ENCODE results near the gene PPHLN1.
A peak's percentile ranks its signal among the peaks of the same experiment; 100 is the strongest.

PPHLN1 gene

DNA sequence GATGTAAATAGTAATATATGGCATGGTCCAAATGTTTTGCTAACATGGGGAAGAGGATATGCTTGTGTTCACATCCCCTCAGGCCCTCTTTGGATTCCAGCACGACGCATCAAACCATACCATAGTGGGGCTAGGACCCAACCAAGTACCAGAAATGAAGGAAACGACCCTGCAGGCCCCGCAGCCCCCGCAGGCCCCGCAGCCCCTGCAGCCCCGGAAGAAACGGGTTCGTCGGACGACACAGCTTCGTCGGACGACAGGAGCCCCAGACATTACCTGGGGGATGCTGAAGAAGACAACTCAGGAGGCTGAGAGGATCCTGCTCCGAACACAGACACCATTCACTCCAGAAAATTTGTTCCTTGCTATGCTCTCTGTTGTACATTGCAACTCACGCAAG lies 119.9 kb downstream of the PPHLN1 start:
- DNase-seq: no peak

DNA sequence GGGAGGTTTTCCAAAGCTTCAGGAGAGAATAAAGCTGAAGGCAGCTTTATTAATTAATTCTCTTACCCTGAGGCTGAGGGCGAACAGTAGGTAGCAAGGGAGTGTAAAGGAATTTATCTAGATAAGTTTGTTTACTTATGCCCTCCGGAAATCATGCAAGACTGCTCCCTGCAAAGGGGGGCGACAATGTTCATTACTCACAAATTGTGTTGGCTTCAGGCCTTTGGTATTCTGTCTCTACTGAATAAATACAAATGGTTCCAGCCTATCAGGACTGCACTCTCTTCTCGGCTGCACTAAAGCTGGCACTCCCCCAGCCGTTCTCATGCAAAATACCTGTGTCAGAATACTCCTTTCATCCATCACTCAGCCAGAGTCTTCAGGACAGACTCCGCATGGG lies 120.8 kb downstream of the PPHLN1 start:
- no peak for DNase-seq

DNA sequence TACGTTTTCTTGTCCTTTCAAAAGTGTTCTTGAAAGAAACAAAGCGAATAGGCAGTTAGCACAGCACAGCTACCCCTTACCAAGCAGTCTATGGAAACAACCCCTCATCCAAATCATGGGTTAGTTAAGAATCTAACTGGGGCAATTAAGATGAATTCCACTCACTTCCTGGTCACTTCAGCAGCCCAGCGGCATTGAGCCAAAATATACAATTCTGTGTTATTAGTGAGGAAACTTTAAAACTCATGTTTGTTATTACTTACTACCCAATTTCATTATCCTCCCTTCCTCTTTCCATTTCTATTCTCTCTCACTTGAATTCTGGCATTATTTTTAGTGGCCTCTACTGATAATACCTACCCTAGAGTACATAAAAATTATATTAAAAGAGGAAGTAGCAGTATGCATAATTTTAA lies 121.4 kb downstream of the PPHLN1 start:
- no peak for DNase-seq

DNA sequence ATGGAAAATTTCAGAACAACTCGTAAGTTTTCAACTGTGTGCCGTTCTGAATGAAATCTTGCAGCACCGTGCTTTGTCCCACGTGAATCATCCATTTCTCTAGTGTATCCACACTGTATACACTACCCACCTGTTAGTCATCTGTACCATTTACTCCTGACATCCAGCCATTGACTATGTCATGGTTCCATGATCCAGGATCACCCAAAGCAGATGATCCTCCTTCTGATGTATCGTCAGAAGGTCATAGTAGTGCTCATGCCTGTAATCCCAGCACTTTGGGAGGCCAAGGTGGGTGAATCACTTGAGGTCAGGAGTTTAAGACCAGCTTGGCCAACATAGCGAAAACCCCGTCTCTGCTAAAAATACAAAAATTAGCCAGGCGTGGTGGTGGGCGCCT lies 122.9 kb downstream of the PPHLN1 start:
- DNase-seq: no peak

DNA sequence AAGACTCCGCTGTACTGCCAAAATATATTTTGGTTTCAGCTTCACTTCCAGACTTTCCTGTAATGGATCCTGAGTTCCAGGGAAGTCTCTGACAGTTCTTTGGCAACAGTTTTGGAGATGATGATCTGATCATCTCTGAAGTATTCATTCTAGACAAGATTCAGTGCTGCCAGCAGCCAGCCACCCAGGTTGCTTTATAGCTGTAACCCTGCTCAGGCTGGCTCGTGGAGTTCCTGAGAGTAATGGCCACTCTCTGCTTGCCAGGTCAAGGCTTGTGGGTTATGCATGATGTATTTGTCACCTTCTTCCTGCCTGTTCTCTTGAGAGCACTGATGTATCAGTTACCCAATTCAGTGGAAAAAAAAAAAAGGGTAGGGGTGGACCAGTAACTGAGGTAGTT lies 124.3 kb downstream of the PPHLN1 start:
- DNase-seq: no peak

DNA sequence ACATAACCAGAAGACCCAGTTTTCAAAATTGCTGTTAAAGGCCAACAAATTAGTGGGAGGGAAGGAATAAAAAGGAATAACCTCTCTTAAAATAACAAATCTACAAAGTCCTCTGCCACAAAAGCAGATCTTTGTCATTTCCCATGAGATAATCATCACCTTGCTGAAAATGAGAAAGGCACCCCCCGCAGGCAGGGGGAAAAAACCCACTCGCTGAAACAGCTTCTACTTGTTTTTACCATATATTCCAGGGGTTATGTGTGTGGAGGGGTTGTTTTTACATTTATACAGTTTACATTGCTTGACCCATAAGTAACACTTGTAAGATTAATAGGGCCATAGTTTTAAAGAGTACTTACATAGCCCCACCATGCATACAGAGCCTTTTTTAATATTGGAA lies 132.6 kb downstream of the PPHLN1 start:
- no peak for DNase-seq

DNA sequence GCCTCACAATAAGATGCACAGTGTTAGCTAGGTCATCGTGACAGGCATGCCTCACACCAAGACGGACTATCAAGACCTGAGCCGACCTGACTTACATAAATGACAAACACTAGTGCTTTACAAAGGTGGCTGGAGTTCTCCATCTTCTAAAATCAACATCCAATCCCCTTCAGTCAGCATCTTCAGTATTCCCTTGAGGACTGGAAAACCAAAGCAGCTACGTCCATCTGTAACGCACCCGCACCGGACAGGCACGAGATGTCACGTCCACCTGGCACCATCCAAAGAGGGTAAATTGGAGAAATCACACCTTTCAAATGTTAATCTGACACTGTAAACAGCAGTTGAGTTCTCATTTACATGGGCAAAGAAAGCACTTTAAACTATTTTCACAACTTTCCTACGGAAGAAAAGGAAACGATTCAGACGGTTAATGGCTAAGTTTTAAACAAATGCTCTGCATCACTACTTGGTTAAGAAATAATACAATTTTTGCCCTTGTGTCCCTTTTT lies 133.4 kb downstream of the PPHLN1 start:
- no peak for DNase-seq

DNA sequence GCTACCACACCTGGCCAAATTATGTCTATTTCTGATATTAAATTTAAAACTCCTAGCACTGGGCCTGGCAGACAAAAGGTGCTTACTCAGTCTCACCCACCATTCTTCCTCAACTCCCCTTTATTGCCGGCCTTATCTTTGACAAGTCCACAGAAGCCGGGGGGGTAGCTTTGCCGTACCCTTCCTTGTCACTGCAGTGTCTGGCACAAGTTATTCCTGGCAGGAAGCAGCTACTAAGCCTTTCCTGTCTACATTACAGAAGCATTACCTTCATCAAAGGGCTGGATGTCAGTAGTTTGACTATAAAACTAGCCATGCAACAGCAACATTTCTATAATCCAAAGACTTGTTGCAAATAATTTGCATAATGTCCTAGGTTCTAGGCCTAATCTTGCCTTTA lies 136.5 kb downstream of the PPHLN1 start:
- DNase-seq: no peak

DNA sequence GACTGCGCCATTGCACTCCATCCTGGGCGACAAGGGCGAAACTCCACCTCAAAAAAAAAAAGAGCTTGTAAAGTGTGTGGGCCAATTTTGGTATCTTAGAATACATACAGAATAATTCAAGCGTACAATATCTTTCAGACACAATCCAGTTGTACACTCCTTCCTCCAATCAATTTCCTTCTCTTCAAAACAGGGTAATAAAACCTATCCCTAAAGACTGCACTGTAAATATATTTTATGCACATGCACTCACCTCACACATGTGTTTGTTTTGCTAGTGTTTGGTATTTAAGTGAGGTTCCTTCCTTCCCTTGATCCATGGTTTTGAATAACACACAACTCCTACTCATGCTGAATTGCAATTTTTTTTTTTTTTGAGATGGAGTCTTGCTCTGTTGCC lies 137.7 kb downstream of the PPHLN1 start:
- no peak for DNase-seq

DNA sequence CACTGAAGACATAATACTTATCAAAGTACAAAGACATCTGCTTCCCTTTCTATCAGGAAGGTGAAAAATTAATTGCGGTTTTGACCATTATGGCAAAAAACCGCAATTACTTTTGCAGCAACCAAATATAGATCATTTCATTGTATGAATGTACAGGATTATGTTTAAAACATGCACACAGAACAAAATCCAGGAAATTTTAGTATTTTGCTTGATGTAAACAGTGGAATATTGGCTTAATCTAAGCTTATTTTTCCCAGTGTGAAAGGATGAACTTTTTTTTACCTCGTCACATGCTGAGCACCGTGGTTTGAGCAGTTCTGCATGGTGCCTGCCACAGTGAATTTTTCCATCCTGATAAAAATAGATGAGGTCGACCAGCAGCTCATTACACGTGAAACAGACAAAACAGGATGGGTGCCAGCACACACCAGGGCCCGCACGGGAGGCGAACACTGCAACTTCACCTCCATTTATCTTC lies 142.4 kb downstream of the PPHLN1 start:
- peak; percentile 57 for DNase-seq

DNA sequence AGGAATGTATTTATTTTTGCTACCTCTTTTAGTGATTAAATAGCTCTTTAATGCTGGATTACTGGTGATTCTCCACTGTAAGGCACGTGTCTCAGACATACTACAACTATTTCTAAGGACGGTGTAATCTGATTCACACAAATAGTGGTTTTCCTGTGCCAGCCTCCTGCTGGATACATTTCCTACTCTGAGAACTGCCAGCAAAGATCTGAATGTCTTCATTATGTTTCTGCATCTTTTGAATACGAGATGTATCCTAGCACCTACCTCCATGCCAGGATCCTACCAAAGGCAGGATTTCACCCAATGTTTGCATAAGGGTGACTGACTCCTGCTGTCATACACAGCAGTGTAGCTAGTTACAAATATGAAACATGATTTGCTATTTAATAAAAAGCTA lies 143.0 kb downstream of the PPHLN1 start:
- peak; percentile 35 for DNase-seq

DNA sequence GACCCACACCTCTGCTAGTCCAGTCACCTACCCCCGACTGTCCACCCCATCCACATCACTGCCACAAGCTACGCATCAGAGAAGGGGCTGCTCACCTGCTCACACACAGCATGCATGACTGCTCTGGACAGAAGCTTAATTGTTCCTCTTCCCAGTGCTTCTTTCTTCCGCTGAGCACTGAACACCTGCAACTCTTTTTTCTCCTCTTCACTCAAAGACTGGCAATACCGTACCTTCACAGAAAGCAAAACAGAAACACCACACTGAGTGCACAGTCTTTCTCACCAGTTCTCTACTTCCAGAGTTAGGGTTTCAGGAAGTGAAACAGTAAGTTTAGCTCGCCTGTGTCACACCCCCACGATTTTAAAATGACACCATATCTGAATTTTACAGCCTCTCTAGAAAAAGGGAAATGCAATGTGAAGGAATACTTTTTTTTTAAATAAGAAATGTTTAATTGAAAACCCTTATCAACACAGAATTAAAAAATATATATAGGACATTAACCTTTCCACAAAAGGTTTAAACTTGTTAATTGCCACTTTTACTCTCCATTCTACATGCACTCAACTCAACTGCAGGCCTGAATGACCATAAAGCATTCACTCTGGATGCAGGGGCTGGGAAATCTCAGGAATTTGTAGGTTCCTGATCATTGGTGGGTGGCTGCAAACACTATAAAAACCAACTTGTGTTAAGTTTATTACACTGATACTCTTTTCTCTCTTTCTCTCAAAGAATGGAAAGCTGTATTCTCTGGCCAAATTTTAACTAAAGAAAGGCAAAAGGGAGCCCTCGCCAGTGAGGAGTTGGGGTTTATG lies 143.6 kb downstream of the PPHLN1 start:
- no peak for DNase-seq

DNA sequence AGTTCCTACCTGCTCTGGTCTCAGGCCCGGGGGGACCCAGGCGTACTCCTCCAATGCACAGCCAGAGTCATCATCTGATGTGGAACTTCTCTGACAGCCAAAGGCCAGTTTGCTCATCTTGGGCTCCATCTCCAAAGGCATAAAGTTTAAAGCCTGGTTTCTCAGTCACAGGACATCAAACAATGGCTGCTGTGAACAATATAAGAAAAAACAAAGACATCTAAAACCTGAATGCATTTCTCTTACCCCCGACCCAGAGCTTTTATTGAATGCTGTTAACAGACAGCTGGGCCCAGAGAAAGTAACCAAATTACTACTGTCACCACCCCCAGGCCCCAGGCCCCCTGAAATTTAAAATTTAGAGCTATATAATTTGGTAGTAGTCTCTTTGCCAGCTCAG lies 146.4 kb downstream of the PPHLN1 start:
- DNase-seq: no peak

DNA sequence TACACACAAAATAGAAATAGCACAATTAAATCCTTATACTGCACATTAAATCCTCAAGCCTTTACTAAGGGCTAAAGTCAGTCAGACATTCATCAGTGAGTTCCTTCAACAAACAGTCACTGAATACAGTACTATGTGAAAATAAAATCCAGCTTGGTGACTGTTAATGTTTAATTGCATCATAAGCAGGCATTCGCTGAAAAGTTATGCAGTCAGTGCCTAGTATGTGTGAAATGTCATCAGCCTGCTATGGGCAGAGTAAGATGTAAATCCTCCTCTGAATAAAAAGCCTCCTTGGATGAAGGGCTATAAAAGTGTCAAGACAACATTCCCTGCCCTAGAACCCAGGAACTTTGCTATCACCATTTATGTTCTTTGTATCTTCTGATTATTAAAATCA lies 147.2 kb downstream of the PPHLN1 start:
- DNase-seq: no peak

DNA sequence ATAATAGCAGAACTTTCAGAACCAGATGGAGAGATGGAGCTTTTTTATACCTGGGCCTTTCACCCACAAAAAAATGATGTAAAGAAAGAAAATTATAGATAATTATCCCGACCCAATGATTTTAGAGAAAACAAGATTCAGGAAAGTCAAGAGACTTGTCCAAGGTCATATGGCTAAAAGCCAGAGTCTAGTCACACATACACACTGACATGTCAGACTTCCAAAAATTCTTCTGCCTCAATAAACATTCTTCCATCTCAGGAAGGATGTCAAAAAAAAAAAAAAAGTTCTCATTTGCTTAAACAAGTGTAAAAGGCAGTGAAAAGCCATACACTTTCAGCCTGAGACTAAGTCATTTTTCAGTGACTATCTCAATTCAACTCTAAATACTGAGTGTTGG lies 147.6 kb downstream of the PPHLN1 start:
- DNase-seq: no peak

DNA sequence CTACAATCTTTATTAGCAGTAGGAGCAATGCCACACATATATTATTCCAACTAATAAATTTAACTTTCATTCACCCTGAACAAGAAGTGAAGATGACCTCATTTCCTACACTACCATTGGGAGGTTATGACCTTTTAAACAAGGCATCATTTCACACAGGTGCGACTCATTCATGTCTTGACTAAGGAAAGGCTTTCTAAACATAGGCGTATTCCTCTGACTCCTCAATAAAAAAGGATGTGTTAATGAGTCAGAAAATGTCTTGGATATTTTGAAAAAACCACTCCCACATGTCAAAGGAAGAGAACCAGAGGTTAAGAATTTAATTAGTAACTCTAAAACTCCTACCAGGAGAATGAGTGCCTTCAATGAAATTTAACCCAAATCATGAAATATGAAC lies 148.4 kb downstream of the PPHLN1 start:
- DNase-seq: no peak

DNA sequence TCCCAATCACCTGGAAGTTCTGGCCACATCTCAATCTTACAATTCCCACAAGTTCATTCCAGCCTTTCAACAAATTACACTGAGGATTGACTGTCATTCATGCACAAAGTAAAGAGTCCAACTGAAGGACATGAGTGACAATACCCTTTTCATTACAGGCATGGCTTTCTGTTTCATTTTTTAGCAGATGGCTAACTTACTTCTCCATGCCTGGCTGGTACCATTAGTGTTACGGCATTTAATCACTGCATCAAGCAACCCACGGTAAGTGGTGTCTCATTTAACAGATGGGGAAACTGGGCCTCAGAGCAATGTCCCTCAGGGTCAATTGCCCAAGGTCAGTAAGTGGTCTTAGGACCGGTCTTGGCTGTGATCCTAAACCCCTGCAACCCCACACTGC lies 149.1 kb downstream of the PPHLN1 start:
- DNase-seq: no peak

DNA sequence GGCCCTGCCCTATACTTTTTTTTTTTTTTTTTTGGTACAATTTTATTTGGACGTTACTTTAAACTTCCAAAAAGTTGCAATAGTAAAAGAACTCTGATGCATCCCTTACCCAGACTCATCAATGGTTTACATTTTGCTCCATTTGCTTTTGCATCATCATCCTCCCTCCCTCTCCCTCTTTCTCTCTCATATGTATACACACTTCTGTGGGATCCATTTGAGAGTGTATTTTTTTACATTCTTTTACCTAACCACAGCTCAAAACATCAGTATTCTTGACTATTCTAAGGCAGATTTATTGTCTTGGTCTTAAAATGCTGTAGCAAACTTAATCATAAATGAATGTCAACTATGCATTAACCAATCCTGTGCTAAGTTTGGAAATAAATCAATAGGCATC lies 152.0 kb downstream of the PPHLN1 start:
- DNase-seq: no peak

DNA sequence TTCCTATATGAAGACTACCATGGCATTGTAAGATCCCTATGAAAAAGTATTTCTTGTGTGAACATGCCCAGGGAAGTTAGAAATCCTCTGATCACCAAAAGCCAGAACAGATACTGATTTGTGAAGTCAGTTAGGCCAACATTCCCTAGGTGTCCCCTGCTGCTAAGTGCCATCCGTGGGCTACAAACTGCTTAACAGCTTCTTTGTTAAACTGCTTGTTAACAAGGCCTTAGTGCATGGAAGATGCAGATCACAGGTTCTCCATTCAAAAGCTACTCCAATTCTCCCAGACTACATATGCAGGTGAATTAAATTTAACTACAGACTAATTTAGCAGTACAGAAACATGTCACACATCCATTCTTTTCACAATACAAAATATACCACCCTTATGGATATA lies 155.4 kb downstream of the PPHLN1 start:
- DNase-seq: no peak

DNA sequence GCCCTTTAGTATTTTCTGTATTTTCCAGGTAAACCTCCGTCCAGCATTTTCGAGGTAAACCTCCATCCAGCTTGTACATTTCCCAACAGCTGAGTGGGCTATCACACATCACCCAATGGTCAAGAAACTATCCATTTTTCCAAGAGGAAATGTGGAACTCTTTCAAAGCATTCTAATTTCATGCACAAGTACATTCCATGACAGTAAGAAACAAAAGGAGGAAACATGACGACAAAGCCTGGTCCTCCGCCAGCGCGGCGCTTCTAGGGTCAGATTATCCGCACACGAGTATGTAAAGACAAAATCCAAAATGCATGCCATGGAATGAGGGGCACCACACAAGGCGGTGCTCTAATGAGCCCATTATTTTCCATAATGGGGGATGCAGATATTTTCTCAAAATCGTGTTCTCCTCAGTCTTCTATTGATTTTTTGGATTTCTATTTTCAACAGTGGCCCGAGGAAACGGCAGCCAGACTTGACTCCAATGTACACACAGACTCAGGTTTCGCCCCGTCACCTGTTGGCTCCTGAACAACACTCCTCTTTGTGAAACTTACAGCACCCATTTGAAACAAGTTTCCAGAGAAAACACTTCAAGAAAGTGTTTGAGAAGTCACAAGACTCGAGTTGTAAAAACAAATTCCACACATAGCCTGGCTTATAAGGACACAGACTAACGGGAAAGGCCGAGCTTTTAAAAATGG lies 156.2 kb downstream of the PPHLN1 start:
- no peak for DNase-seq

DNA sequence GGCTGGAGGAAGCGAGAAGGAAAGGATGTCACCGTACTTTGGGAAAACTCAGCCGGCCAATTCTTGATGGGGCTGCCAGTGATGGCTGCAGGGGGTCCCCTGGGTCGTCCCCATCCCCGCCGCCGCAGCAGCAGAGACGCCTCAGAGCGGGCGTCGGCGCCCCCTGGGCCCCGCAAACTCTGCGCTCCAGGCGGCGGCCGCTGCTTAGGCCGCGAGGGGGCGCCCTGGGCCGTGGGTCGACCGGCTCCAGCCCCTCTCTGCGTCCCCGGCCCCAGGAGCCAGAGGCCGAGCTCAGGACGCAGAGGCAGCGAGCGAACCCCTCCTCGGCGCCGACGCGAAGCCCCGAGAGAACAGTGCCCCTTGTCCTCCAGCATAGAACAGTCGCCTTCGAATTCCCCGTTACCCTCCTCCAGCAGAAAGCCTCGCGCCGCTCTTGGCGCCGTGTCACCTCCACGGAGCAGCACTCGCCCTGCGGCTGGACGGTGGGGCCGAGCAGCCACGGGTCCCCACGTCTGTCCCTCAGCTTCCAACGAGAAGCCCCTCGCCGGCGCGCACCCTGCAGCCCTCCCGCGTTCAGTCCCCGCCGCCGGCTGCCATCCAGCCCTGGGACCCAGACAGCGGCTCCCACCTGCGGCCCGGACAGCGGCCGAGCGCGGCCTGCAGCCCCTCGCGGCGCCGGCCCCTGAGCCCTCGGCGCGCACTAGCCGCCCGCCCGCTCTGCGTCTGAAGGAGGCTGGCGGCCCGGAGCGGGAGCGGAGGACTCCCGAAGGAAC lies 157.0 kb downstream of the PPHLN1 start:
- peak; percentile 41 for DNase-seq

DNA sequence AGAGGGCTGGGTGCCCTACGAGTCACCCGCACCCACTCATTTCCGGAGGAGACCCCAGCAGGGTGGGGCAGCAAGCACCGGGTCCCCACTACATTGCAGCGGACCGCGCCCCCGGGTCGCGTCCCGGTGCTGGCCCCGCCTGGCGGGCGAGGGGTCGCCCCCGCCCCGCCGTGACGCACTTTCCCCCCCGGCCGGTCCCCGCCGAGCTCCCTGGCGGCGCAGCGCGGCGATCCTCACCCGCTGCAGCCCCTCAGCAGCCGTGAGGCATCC lies 157.5 kb downstream of the PPHLN1 start:
- DNase-seq: no peak

DNA sequence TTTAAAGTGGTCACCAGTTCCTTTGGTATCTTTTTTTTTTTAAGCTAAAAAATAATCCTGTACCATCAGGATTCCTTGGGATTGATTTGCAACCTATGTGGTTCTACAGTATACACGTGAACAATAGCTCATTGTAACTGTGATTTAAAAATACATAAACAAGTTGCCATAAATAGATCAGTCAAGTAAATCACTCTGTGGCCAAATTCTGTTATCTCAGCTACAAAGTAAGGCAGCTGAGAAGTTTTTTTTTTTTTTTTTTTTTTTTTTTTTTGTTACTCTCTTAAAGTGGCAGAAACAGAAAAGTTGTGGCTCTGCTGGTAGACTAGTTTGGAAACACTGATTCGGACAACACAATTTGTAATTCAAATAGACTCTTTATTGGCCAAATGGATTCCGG lies 159.0 kb downstream of the PPHLN1 start:
- no peak for DNase-seq

DNA sequence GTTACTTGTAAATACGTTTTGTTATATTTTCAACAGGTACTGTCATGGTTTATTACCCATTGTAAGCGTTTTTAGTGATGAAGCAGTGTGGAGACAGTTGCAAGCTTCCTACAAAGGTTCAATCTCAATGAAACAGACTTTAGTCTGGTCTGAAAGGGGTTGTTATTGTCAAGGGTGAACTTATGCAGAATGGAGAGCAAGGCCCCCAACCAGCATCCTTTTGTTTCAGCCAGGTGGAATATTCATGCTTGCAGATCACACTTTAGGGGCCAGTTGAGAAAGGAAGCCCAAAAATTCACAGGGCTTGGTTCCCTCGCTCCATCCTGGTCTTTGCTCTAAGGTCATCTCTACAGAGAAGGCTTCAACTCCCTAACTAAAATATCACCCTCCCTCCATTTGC lies 159.9 kb downstream of the PPHLN1 start:
- DNase-seq: no peak
